Cerebellar cortex (tissue), 1 donor: ENCODE data around the gene BBIP1.
"Not testable (repeated sequence)": the region's sequence is repeated elsewhere in the genome, so short reads cannot be mapped to it uniquely, and the experiment has no call there.

Experiments used
- DNase-seq: peaks from one replicate; pipeline ENCODE4 v3.0.0-alpha.2; 2015; ENCODE audit warnings: low spot score

Gene BBIP1

DNA sequence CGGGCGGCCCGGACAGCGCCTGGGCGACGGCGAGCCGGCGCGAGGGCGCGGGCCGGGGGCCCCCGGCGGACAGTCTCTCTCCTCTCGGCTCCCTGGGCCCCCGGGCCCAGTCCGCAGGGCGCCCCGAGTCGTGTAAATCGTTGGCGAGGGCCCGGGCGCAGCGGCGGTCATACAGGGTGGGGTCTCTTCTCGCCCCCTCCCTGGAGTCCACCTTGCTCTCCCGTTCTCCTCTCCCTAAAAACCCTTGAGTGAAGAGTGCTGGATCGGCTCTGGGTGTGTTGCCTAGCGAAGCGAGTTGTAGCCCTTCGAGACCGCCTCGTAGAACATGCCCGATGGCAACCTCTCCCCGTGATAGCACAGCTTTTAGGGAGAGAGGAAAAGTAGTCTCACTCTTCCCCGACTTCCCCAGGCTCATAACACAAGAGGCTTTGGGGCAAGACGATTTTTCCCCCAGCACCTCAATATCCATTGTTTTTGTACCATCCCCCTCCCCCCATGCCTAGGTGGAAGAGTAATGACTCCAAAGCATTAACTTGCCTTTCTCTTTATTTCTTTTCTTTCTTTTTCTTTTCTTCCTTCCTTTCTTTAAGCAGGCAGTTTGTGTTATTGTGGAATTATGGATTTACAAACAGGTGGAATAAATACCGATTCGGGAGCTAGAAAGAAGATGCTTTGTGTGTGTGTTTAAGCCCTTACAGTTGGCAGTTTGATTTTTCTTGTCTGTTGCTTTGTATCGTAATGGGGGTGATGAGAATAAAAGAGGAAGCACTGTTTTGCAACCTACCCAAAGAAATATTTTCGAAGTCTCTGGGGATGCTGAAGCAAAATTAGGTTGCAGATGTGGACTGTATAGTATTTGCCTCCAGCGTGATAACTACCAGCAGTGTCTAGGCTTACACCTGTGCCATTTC lies 1.2 kb upstream of the BBIP1 start:
- peak; percentile 58 for DNase-seq

DNA sequence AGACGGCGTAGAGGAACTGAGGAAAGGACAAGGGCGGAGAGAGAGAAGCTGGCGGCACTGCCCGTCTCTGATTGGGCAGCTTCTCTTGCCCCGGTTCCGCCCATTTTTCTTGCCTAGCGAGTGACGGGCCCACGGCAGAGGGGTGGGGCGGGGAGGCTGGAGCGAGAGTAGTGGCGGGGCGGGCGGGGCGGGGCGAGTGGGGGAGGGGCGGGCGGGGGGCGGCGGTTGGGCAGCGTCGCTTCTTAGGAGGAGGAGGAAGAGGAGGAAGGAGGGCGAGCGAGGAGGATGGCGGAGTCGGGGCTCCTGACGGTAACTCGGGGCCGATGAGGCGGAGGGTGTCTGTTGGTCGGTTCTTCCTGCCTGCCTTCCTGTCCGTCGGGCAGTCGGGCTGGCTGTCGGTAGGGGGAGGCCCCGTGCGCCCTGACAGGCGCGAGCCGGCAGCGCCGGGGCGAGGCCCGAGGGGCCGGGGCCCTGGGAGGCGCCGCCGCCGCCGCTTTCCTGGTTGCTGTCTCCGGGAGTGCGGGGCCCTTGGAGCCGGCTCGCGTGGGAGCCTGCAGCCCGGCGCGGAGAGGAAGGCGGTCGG lies 460 bp upstream of the BBIP1 start, which contains the start of gene SHOC2:
SHOC2 (plus strand) TSS at position 256 of the 583 bp plus-strand sequence. CDS start 44,755 bp downstream, outside the sequence.
- no peak for DNase-seq

DNA sequence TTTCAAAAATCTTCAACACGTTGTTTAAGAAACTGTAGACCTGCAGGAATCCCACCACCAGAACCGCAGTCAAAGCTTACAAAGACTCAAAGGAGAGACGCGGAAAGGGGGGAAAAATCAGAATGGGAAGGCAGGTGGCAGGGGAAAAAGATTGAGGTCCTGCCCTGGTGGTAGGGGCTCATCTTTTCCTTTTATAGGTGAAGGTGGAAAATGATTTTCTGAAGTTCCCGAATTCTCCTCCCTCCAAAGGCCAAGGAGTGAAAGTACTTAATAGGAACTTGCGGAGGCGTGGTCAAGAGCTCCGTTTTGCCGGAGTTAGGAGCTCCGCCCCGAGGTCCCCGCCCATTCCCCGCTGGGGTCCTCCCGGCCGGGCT lies 724 bp downstream of the BBIP1 start:
- peak; percentile 89 for DNase-seq

DNA sequence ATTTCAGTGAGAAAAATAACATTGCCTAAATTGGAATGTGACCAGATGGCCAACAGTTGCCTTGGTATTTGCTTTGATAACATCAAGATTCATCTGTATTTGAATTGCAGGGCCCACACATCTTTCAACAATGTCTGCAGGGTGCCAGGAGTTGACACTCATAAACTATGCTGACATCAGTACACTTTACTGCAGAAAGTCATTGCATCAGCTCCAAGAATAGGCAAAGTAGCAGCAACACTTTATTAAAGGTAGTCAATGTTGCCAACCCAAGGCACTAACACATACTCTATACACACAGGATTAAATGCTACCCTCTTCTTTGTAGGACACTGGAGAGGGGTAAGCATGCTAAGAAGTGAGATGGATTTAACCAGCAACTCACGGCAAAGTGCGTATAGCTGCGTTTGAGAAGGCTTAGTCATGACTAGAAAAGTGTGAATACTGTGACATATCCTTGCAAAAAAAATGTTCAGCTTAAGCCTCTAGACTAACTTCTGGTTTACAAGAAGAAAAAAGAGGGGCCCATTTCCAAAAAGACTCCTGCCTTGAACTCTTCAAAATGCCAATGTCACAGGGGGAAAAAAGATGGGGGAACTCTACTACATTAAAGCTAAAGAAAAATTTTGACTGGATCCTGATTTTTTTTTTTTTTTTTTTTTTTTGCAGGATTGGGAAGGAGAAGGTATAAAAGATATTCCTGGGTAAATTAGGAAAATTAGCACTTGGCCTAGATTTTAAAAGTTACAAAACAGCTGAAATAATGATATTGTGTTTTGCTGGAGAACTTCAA lies 2.2 kb downstream of the BBIP1 start:
- no peak for DNase-seq

DNA sequence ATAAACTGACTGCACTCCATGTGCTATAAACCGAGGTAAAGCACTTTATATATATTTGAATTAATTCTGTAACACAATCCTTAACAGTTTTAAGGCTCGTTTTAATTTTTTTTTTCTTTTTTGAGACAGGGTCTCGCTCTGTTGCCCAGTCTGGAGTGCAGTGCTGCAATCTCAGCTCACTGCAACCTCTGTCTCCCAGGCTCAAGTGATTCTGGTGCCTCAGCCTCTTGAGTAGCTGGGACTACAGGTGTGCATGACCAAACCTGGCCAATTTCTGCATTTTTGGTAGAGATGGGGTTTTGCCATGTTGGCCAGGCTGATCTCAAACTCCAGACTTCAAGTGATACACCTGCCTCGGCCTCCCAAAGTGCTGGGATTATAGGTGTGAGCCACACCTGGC lies 3.4 kb downstream of the BBIP1 start:
- DNase-seq, result not testable (repeated sequence)

DNA sequence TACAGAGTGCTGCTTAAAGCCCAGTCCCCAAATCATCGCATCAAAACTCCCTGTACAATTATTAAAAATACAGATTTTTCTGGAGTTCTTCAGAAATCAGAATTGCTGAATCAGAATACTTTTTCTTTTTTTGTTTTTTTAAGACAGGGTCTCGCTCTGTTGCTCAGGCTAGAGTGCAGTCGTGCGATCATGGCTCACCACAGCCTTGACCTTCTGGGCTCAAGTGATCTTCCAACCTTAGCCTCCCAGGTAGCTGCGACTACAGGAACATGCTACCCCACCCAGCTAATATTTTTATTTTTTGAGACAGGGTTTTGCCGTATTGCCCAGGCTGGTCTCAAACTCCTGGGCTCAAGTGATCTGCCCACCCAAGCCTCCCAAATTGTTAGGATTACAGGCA lies 3.9 kb downstream of the BBIP1 start:
- no peak for DNase-seq

DNA sequence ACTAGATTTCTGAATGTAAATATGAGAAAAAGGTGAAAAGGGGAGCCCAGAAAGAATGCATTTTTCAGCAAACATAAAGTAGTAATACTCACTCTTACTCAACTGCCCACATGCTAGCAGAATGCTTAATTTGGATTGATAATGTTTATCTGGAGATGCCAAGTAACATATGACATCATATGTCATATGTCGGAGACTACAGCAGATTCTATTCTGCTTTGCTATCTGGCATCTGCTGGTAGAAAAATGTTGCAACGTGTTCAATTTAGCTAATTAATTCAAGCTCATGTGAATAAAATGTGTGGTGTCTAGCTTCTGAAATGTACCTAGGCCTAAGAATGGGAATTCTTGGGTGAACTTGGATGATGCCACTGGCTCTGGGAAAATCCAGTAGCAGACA lies 4.5 kb downstream of the BBIP1 start:
- no peak for DNase-seq

DNA sequence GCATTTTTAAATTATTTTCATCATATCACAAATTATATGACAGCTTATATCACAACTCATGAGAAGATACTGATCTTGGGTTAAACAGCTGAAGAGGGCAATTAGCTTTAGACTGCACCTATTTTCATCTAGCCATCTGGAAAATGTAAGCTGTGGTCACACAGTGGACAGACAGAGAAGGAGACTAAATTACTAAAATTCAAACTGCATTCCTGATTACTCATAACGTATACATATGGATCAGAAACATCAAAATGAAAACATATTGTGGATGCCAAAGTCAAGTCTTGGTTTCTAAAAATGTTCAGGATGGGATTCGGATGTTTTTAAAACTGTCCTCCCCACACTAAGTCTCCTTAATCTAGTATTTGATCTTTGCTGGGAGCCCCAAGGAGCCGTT lies 6.6 kb downstream of the BBIP1 start:
- DNase-seq, result no peak

DNA sequence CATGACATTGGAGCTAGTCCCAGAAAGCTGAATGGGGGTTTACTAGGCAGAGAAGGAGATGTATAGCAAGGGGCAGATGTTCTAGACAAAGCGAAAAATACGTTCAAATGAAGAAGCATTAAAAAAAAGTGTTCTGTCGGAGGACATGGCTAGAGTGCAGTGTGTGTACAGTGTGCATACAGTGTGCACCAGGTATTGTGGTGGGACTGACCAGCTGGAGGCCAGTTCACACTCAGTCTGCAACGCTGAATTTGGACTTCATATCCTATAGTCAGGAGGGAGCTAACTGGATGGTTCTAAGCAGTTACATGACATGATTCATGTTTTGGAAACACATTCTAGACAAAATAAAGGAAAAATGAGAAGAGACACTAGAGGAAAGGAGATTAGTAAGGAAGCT lies 8.8 kb downstream of the BBIP1 start:
- DNase-seq, result no peak

DNA sequence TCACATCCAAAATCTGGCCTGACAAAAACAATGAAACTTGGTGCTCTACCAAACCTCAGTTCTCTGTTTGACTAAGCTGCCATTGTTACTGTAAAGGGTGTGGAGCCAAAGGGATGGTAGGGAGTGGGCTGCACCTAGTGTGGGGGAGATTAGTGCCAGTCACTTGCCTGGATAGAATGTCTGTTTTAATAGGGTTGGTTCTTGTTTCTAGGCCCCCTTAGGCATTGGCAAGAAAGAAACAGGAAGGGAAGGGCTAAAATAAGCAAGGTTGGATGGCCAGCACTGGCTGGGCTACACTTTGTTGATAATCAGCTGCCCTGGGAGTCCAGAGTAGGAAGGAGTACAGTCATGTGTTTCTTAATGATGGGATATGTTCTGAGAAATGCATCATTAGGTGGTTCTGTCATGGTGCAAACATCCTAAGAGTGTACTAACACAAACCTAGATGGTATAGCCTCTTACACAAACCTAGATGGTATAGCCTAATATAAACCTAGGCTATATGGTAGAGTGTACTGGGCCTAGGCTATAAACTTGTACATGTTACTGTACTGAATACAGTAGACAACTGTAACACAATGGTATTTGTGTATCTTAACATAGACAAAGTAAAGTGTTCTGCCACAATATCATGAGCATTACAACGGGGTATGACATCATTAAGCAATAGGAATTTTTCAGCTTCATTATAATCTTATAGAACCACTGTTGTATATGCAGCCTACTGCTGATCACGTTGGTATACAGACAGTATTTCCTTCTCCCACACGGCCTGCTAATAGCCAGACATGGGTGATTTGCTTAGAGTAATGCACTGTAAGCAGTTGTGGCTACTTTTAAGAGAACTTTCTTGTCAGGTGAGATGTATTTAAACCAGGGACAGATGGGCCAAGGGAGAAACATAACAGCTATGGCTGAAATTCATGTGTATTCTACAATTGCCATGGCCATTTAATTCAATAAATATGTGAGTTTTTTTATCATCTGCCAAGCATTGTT lies 15.4 kb downstream of the BBIP1 start:
- no peak for DNase-seq

DNA sequence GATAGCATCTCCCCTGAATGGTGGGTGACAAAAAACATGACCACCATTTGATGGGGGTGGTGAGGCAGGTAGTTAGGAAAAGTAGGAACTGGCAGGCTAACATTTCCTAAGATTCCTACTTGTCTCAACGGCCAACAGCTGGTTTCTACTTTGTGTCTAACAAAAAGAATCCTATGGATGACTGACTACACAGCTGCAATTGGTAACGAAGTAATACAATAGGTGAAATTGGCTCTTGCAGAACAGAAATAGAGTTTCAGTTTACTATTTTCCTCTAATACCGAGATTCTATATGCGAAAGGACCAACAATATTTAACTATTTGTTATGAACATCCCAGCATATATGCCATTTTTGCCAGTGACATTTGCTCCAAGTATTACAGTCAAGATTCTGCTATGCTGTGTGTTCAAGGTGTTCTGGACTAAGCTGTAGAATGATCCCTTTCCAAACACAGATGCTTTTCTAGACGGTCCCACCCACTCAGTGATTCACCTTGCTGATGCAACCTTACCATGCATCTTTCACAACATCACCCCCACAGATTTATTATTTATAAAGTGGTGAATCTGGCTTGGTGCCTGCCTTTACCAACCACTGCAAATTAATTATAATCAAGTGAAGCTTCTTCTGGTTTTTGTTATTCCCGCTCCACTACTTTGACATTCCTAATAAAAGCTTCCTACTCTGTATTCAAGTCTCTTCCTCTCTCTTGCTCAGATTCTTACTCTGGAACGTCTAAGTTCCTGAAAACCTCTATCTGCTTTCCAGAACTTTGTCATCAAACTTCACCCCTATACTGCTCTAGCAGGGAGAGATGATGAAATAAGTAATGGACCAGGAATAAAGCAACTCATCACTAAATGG lies 16.8 kb downstream of the BBIP1 start:
- DNase-seq, result no peak

DNA sequence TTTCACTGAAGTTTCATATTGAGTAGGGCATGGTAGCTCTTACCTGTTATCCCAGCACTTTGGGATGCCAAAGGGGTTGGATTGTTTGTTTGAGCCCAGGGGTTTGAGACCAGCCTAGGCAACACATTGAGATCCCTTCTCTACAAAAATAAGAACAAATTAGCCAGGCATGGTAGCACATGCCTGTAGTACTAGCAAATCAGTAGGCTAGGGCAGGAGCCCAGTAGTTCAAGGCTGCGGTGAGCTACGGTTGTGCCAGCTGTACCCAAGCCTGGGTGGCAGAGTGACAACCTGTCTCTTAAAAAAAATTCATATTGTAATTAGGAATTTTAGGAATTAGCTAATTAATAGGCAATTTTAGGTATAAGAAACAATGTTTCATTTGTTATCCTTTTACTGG lies 18.0 kb downstream of the BBIP1 start:
- DNase-seq, result no peak

DNA sequence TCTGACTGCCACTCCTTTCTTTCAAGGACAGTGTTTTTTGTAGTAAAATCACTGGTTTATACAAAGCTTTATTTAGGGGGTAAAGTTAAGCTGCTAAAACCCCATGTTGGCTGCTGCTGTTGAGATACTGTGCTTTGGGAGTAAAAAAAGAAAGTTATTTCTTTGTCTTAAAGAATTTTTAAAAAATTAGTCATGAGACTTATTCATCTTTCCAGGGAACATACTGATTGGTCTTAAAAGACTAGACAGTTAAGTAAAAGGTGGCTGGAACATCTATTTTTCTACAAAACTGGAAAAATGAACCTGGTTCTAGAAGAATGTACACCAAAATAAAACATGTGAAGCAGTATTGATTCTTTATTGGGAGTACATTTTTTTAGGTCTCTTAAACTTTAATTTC lies 20.6 kb downstream of the BBIP1 start:
- no peak for DNase-seq

DNA sequence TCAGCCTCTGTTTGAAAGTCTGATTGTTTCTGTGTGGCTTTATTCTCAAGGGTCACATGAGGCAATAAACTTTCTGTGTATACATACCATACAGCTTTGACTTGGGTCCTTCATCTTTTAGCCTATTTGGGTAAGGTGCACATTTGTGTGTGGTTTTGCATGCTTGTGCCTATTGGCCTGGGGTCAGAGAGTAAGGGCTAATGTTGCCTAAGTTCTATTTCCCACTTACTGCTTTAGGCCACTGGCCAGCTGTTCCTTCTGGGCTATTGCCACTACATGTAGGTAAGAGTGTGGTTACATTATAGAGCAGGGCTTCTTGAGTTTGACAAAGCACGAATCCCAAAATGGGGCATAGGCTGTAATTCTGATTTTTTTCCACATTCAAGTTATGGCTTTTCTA lies 21.8 kb downstream of the BBIP1 start:
- no peak for DNase-seq

DNA sequence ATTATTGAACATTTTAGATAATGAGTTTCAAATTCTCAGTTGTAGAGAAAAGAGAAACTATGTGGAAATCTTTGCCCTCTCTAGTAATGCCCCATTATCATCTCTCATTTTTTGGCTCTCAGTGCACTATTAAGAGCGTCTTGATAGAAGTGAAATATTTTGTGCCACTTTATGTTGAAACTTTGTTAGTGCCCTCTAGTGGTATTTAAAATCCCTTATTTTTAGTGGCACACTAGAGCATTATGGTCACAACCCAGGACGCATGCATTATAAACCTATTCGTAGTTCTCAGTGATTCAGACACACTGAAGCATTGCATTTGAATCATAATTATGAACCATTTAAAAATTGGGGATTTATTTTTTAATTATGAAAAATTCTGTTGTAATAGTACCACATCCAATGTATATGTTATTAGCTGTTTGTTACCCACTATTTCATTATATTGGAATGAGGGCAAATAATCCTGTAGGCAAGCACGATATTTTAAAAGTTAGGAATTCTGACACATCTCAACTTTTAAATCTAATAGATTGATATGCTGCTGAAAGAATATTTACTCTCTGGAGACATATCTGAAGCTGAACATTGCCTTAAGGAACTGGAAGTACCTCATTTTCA lies 25.3 kb downstream of the BBIP1 start:
- DNase-seq, result peak; percentile 78

DNA sequence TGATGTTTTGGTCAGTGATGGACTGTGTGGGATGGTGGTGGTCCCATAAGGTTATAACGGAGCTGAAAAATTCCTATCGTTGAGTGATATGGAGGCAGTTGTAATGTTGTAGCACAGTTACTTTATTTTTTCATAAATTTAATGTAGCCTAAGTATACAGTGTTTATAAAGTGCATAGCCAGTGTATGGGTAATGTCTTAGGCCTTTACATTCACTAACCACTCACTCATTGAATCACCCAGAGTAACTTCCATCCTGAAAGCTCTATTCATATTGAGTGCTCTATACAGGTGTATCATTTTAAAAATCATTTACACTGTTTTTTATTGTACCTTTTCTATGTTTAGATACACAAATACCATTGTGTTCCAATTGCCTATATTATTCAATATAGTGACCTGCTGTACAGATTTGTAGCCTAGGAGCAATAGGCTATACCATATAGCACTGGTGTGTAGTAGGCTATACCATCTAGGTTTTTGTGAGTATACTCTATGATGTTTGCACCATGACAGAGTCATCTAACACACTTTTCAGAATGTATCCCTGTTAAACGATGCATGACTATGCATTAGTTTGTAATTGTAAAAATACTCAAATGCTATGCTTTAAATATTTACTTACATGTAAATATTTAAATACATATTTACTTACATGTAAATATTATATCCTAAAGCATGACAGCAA lies 26.2 kb downstream of the BBIP1 start:
- DNase-seq, result no peak

DNA sequence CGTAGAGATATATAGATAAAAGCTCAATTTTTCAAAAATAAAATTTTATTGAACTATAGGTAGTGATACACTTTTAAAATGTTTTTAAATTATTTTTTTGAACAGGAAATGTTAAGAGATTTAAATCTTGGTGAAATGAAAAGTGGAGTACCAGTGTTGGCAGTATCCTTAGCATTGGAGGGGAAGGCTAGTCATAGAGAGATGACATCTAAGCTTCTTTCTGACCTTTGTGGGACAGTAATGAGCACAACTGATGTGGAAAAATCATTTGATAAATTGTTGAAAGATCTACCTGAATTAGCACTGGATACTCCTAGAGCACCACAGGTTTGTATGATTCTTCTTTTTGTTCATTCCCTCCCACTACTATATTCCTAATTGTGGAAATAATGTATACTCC lies 31.4 kb downstream of the BBIP1 start:
- DNase-seq, result no peak

DNA sequence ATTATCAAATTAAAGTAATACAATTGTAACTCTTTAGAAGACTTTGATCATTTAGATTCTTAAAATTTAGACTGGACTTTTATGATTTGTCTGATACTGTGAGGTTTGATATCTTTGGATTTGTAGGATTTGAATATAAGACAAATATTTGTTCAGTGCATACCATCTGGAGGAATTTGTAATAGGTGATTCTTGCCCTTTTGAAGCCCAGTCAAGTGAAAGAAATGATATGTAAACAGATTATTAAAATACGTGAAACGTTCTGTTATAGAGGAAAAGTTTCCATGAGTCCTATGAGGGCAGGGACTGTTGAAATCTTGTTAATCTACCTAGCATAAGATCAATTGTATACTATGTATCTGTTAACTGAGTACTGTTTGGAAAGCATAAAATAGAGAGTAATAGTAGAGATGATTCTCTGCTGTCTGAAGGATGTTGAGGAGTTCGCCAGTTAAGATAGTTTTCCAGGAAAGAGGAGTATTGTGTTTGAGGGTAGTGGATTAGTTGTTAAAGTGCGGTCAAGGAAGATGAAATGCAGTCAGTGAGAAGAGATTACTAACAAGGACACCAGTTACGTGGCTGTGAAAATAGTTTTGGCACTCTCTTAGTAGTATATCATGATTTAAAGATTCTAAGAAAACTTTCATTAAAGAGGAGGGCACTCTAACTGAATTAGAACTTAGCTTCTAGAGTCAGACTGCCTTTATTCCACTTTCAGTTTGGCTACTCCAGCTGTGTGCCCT lies 32.9 kb downstream of the BBIP1 start:
- DNase-seq, result no peak

DNA sequence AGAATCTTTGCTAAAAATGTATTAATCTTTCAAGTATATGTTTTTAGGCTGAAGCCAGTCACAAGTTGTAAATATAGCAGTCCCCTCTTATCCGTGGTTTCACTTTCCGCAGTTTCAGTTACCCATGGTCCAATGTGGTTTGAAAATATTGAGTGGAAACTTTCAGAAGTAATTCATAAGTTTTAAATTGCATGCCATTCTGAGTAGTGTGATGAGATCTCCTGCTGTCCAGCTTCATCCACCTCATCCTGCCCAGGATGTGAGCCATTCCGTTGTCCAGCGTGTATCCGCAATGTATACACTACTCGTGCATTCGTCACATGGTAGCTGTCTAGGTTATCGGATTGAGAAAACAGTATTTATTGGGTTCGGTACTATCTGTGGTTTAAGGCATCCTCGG lies 35.1 kb downstream of the BBIP1 start:
- DNase-seq, result no peak
